ENCODE data around the gene SVIL. TPM values are rescaled to one million over a fixed set of nuclear protein-coding genes. Genes with fewer than 3 reads are reported as not detected.

SVIL gene
- total and polyA plus RNA-seq, 2 of the 13 experiments (the other 11 are each of a cell fraction or from before 2014, with no cell fraction given), result 3.9 to 12.1 TPM

DNA sequence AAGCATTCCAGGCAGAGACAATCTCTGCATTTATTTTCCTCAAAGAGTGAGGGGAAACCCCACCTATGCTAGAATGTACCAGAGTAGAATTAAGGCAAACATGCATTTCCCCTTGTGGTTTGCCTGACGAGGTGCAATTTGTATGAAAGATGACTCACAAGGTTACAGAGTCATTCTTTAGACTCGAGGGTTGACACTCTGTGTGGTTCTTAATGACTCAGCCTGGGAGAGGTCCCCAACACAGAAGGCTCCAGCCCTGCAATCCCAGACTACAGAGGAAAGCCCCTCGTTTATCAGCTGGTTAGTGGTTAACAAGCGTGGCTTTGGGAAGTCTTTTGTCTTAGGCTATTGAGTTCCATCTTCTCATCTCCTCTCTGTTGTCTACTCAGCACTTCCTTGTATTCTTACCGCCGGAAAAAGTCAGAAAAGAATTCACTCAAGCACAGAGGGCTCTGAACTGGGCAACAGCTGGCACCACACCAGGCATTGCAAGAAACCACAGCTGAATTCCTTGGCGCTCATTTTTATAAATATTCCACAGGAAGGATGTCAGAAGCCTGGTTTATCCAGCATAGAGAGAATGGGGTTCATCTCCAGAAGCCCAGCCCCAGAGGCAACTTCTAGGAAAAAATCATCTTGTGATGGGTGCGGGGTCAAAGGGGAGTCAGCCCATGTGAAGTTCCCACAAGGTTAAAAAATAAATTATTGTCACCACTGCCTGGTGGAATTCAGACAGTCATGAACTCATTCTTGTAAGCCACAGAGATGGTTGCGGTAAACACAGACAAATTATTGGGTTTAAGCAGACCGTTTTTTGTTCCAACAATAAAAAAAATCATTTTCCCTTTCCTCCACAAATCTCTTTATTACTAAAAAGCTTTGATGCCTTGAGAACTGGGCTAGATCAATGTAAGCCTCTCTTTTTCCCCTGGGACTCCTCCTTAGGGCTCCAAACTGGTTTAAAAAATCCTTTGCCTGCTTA is 24.5 kb upstream of the SVIL start (continued):
- peak; percentile 70 for TF ChIP-seq ARID5B (CRISPR knock-in tag; IDR thresholded peaks at IDR 0.05)
- TF ChIP-seq NCOA2 (CRISPR knock-in tag; IDR thresholded peaks at IDR 0.05), result peak; percentile 37; the same call in 1 of the 2 replicates
- TF ChIP-seq FOXA3 (CRISPR knock-in tag; IDR thresholded peaks at IDR 0.05), result peak; percentile 40; the same call in 1 of the 2 replicates
- peak in 1 of 2 experiments; percentile 63; a peak in 1 of 4 replicates for TF ChIP-seq ATF4 (CRISPR knock-in tag; IDR thresholded peaks at IDR 0.05)
- peak; percentile 39; the same call in 1 of the 2 replicates for TF ChIP-seq MED1 (CRISPR knock-in tag; IDR thresholded peaks at IDR 0.05)
- no peak for TF ChIP-seq ARNT (IDR thresholded peaks at IDR 0.05)
- no peak for TF ChIP-seq ZNF597 (CRISPR knock-in tag; IDR thresholded peaks at IDR 0.05)
- no peak for TF ChIP-seq ZNF263 (CRISPR knock-in tag; IDR thresholded peaks at IDR 0.05)
- TF ChIP-seq, protein P1, sequence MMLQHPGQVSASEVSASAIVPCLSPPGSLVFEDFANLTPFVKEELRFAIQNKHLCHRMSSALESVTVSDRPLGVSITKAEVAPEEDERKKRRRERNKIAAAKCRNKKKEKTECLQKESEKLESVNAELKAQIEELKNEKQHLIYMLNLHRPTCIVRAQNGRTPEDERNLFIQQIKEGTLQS (CRISPR knock-in tag; IDR thresholded peaks at IDR 0.05), result peak; percentile 81
- peak in 1 of 2 experiments; percentile 62; a peak in 2 of 4 replicates for TF ChIP-seq EP300 (IDR thresholded peaks at IDR 0.05; ENCODE audit: low read depth in 2 of 2, low read length in 2 of 2)
- TF ChIP-seq EP300 (CRISPR knock-in tag; IDR thresholded peaks at IDR 0.05; ENCODE audit: borderline replicate concordance), result peak; percentile 66; the same call in 1 of the 2 replicates
